ENCODE data around the gene MPPED1.

DNA sequence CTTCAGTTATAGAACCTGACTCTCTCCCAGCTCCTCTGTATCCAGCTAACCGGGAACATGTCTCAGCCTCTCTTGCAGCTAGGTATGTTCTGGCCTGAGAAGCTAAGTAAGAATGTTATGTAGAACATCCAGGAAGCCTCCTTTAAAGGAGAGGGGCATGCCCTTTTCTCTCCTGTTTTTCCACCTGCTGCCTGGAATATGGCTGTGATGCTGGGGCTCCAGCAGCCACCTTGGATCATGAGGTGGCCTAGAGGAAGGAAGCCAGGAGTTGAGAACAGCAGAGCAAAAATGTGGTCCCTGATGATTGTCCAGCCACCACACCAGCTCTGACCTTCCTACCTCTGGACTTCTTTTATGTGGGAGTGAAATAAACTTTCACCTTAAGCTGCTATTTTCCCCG lies 117.6 kb downstream of the MPPED1 start:
- TF ChIP-seq POLR2AphosphoS5 (IDR thresholded peaks at IDR 0.05), result no peak
- TF ChIP-seq, protein P1, sequence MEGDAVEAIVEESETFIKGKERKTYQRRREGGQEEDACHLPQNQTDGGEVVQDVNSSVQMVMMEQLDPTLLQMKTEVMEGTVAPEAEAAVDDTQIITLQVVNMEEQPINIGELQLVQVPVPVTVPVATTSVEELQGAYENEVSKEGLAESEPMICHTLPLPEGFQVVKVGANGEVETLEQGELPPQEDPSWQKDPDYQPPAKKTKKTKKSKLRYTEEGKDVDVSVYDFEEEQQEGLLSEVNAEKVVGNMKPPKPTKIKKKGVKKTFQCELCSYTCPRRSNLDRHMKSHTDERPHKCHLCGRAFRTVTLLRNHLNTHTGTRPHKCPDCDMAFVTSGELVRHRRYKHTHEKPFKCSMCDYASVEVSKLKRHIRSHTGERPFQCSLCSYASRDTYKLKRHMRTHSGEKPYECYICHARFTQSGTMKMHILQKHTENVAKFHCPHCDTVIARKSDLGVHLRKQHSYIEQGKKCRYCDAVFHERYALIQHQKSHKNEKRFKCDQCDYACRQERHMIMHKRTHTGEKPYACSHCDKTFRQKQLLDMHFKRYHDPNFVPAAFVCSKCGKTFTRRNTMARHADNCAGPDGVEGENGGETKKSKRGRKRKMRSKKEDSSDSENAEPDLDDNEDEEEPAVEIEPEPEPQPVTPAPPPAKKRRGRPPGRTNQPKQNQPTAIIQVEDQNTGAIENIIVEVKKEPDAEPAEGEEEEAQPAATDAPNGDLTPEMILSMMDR (IDR thresholded peaks at IDR 0.05), result no peak
- no peak for TF ChIP-seq POLR2A (IDR thresholded peaks at IDR 0.05)
- no peak for TF ChIP-seq EP300 (IDR thresholded peaks at IDR 0.05)

Measured in upper lobe of left lung (tissue), 4 donors.